ENCODE measurements around the gene DTNBP1. TPM values are rescaled to one million over a fixed set of nuclear protein-coding genes. Genes with fewer than 3 reads are reported as not detected.

Gene DTNBP1
- total RNA-seq, 6 experiments from 2014 or later: 3.4 to 8.6 (median 5.7) TPM

GRCh38 chr6:15588971-15589634 is 73.7 kb downstream of the DTNBP1 start:
- Histone ChIP-seq H3K4me3 (no peak overlapping the region), H3K9me3 (no peaks in the 10 kb centered on the region), H3K27me3 (no peaks in the 10 kb centered on the region), H3K4me1 (no peaks in the 10 kb centered on the region), H3K36me3 (no peaks in the 10 kb centered on the region), H3K27ac (no peak overlapping the region)
- no peak for DNase-seq
- no peak for ATAC-seq
- no peak for TF ChIP-seq POLR2A (IDR thresholded peaks at IDR 0.05)
- TF ChIP-seq CTCF (IDR thresholded peaks at IDR 0.05): no peak
- WGBS (ENCODE audit: insufficient coverage, low coverage, low lambda C conversion rate, missing lambda C conversion rate): 87% methylated on average over 3 of the region's 3 CpGs
- intact Hi-C loops (cut with DNase I): no loop called here

GRCh38 chr6:15586503-15586902 is 76.3 kb downstream of the DTNBP1 start:
- ATAC-seq (no peak), DNase-seq (no peak)
- Histone ChIP-seq H3K36me3 (no peaks in the 10 kb centered on the region), H3K4me1 (no peaks in the 10 kb centered on the region), H3K27me3 (no peaks in the 10 kb centered on the region), H3K9me3 (no peaks in the 10 kb centered on the region), H3K4me3 (no peak overlapping the region), H3K27ac (no peak overlapping the region)
- TF ChIP-seq POLR2A (IDR thresholded peaks at IDR 0.05): no peak
- no peak for TF ChIP-seq CTCF (IDR thresholded peaks at IDR 0.05)
- intact Hi-C loops (cut with DNase I): no loop called here

GRCh38 chr6:15585760-15586214 is 77.0 kb downstream of the DTNBP1 start:
- Histone ChIP-seq H3K36me3 (no peaks in the 10 kb centered on the region), H3K4me1 (no peaks in the 10 kb centered on the region), H3K27ac (no peak overlapping the region), H3K27me3 (no peaks in the 10 kb centered on the region), H3K9me3 (no peaks in the 10 kb centered on the region), H3K4me3 (no peak overlapping the region)
- no peak for DNase-seq
- TF ChIP-seq CTCF (IDR thresholded peaks at IDR 0.05) (no peak), POLR2A (IDR thresholded peaks at IDR 0.05) (no peak)
- 94% methylated on average over 2 of the region's 2 CpGs for WGBS (ENCODE audit: insufficient coverage, low coverage, low lambda C conversion rate, missing lambda C conversion rate)
- intact Hi-C loops (cut with DNase I): no loop called here
- ATAC-seq: no peak

- no peaks in the 10 kb centered on the region for H3K27me3 ChIP-seq
- DNase-seq (no peak), ATAC-seq (no peak)
- no peak overlapping the region for H3K4me3 ChIP-seq
- TF ChIP-seq CTCF (IDR thresholded peaks at IDR 0.05) (no peak), POLR2A (IDR thresholded peaks at IDR 0.05) (no peak)
- no peak overlapping the region for H3K27ac ChIP-seq
- H3K9me3 ChIP-seq: no peaks in the 10 kb centered on the region
- no peaks in the 10 kb centered on the region for H3K4me1 ChIP-seq
- intact Hi-C loops (cut with DNase I): no loop called here
- WGBS (ENCODE audit: insufficient coverage, low coverage, low lambda C conversion rate, missing lambda C conversion rate): 72% methylated on average over 1 of the region's 1 CpG
- H3K36me3 ChIP-seq: no peaks in the 10 kb centered on the region
Measured at GRCh38 chr6:15582499-15582898, 80.3 kb downstream of the DTNBP1 start.

GRCh38 chr6:15581751-15582150 is 81.1 kb downstream of the DTNBP1 start:
- no peak for TF ChIP-seq POLR2A (IDR thresholded peaks at IDR 0.05)
- no peak for TF ChIP-seq CTCF (IDR thresholded peaks at IDR 0.05)
- 100% methylated on average over 2 of the region's 4 CpGs for WGBS (ENCODE audit: insufficient coverage, low coverage, low lambda C conversion rate, missing lambda C conversion rate)

More at GRCh38 chr6:15581751-15582150, 81.1 kb downstream of the DTNBP1 start:
- no peak for DNase-seq
- no peaks in the 10 kb centered on the region for H3K9me3 ChIP-seq
- no peaks in the 10 kb centered on the region for H3K4me1 ChIP-seq
- H3K27me3 ChIP-seq: no peaks in the 10 kb centered on the region
- no peak overlapping the region for H3K4me3 ChIP-seq
- H3K36me3 ChIP-seq: no peaks in the 10 kb centered on the region
- no peak for ATAC-seq
- intact Hi-C loops (cut with DNase I): no loop called here
- H3K27ac ChIP-seq: no peak overlapping the region
